ENCODE results near the gene AUTS2.

DNA sequence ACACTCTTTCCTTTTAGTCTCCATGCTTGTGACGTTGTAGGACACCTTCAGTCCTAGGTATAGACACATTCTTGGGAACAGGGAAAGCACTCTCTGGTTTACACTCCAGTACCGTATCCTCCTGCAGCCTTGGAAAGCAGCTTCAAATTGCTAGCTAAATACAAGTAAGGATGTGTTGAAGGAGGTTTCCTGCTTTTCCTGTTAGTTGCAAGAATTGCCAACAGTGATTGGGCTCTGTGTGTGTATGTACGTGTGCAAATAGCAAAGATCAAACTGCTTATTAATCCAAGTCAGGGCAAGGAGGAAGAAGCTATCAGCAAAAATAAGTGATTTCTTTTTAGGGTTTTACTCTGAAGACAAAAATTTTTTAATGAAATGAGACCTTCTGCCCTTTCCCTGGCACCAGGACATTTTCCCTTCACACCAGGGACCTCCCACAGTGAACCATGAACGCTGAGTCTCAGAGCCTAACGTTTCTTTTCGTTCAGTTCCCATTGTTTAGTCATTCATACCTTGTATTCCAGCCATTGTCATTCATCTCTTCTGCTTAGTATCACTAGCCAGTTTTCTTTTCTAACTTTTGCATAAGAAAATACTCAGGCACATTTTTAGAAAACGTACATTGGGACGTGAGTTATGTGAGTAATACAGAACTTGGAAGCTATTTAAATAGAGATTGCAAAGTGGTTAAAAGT, 36.9 kb upstream of the AUTS2 start:
- TF ChIP-seq CTCF (conservative IDR thresholded peaks at IDR 0.05 in 1 of 2, IDR thresholded peaks at IDR 0.05 in 1 of 2; ENCODE audit: low read depth in 1 of 2, low read length in 2 of 2), result no peak
- no peak for TF ChIP-seq EZH2 (IDR thresholded peaks at IDR 0.05; ENCODE audit: low read length, missing control alignments)
